Measurements from ENCODE around the gene PAQR5.

Gene PAQR5

DNA sequence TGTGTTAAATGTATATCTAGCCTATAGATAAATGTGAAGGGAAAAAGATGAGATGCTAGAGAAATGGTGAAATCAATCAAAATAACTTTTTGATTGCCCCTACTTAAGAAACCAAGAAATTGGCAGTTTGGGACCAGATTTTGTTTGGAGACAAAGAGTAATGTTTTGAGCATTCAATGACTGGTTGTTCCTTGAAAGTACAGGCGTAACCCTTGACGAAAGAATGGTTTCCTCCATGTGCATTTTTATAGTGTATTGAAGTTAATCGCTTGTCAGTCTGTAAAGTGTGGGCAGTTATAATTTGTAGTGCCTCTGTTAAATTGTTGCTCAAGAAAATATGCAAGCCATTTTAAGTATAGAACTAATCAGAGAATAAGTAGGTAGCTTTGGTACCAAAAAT, 116.7 kb downstream of the PAQR5 start:
- POLR2A ChIA-PET (ENCODE audit: low non-redundant PET): no interaction called here
- no peak for DNase-seq (ENCODE audit: low spot score)
- TF ChIP-seq, protein P1, sequence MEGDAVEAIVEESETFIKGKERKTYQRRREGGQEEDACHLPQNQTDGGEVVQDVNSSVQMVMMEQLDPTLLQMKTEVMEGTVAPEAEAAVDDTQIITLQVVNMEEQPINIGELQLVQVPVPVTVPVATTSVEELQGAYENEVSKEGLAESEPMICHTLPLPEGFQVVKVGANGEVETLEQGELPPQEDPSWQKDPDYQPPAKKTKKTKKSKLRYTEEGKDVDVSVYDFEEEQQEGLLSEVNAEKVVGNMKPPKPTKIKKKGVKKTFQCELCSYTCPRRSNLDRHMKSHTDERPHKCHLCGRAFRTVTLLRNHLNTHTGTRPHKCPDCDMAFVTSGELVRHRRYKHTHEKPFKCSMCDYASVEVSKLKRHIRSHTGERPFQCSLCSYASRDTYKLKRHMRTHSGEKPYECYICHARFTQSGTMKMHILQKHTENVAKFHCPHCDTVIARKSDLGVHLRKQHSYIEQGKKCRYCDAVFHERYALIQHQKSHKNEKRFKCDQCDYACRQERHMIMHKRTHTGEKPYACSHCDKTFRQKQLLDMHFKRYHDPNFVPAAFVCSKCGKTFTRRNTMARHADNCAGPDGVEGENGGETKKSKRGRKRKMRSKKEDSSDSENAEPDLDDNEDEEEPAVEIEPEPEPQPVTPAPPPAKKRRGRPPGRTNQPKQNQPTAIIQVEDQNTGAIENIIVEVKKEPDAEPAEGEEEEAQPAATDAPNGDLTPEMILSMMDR (conservative IDR thresholded peaks at IDR 0.05; ENCODE audit: low read depth): no peak
- no peak overlapping the region for H3K27ac ChIP-seq
- CTCF ChIA-PET: interaction anchor here (0.6 kb wide), 2 partner anchors 16 to 725 kb away, joined by 5 read pairs; no protein-coding TSS in a partner anchor

DNA sequence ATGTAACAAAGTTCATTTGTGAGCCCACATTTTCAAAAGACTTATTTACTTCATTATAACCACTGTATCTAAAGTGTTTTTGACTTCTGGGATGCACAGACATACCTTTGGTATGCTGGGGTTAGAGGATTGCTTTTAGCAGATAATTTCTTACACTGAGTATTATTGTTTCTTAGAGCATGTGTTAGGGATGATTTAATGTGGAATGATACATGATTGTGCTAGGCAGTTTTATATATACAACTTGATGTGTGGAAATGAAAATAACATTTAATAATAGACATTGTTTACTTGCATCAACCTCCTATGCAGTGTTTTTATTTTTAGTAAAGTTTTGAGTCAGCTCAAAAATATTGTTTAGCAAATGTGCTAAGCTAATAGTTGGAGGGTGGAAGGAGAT, 118.9 kb downstream of the PAQR5 start:
- DNase-seq (ENCODE audit: low spot score): no peak
- CTCF ChIA-PET: no interaction called here
- H3K27ac ChIP-seq: no peak overlapping the region
- POLR2A ChIA-PET (ENCODE audit: low non-redundant PET): no interaction called here
- TF ChIP-seq, protein P1 (conservative IDR thresholded peaks at IDR 0.05; ENCODE audit: low read depth): no peak

DNA sequence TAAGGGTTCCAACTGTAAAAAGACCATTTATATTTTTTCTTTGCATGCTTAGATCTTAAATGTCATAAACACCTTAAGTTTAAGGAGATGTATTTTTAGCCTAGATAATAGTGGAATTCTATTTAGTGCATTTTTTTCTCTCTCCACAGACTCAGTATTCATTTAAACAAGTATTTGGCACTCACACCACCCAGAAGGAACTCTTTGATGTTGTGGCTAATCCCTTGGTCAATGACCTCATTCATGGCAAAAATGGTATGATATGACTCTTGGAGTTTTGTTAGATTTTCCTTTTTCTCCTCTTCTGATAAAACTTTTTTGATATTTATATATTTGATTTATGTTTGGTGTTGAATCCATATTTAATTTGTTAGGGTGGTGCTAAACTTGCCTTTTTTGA, 122.8 kb downstream of the PAQR5 start:
- DNase-seq (ENCODE audit: low spot score): no peak
- ChIA-PET POLR2A (ENCODE audit: low non-redundant PET) (no interaction called here), CTCF (interaction anchor here (0.7 kb wide), 1 partner anchor 727 kb away, joined by 5 read pairs; no protein-coding TSS in a partner anchor)
- no peak overlapping the region for H3K27ac ChIP-seq
- TF ChIP-seq, protein P1 (conservative IDR thresholded peaks at IDR 0.05; ENCODE audit: low read depth): no peak

DNA sequence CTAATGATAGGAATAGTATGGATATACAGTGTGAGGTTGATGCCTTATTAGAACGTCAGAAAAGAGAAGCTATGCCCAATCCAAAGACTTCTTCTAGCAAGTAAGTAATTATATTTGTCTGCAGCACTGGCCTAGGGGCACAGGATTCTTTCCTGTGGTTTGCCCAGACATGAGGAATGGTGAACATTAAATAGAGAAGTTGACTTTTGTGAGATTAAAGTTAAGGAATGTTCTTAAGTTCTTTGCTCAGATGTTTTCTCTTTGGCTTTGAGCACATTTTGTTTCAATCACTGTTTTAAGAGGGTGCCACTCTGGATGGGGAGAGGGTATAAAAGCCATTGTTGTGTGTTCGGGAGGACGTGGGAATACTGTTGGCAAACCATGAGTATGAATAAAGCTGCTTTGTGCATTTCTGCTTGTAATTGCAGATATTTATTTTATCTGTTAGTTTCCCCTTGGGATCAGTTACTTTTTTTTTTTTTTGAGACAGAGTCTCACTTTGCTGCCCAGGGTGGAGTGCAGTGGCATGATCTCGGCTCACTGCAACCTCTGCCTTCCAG, 123.7 kb downstream of the PAQR5 start:
- TF ChIP-seq, protein P1 (conservative IDR thresholded peaks at IDR 0.05; ENCODE audit: low read depth): no peak
- H3K27ac ChIP-seq: no peak overlapping the region
- no peak for DNase-seq (ENCODE audit: low spot score)
- CTCF ChIA-PET: interaction anchor here (0.7 kb wide), 2 partner anchors 12 to 728 kb away, joined by 5 to 6 read pairs; no protein-coding TSS in a partner anchor
- POLR2A ChIA-PET (ENCODE audit: low non-redundant PET): no interaction called here

DNA sequence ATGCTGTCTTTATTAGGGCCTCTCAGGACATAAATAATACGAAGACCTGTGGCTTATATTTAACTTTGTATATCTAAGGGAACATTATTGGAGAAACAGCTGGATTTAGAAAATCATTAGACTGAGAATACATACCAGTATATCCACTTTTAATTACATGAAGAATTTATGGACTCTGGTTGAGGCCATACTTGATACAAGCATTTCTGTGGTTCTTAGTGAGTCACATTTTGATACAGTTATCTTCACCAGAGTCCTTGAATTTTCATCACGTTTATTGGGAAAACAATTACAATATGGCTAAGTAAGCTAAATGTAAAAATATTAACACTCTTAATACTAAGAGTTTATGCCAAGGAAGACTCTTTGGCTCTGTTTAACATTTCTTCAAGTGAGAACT, 125.3 kb downstream of the PAQR5 start:
- ChIA-PET CTCF (no interaction called here), POLR2A (ENCODE audit: low non-redundant PET) (no interaction called here)
- TF ChIP-seq, protein P1 (conservative IDR thresholded peaks at IDR 0.05; ENCODE audit: low read depth): no peak
- DNase-seq (ENCODE audit: low spot score): no peak
- H3K27ac ChIP-seq: no peak overlapping the region

DNA sequence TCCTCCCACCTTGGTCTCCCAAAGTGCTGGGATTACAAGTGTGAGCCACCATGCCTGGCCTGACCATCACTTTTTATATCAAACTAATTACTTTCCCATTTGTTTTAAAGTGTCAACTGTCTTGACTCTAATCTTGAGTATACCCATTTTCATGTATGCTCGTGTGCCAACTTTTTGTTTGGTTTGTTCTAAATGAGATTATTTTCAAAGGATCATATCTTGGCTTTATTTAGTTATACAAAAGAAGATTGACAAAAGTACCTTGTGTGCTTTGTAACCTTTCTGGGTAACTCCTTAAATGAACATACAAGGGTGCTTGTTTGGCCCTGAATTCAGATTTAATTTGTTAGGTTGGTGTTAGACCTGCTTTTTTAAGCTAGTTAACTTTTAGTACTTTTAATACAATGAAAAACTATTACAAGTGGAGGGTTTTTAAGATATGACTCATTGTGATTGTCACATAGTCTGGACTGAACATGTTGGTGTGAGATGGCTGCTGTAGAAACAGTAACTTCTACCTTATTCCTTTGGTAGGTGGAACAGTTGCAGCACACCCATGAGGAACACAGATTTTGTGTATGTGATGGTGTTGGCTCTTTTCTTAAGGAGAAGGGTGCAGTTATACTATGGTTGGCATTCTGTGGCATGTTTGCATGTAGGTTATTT, 126.2 kb downstream of the PAQR5 start:
- H3K27ac ChIP-seq: no peak overlapping the region
- TF ChIP-seq, protein P1 (conservative IDR thresholded peaks at IDR 0.05; ENCODE audit: low read depth): no peak
- ChIA-PET CTCF (interaction anchor here (0.7 kb wide), 1 partner anchor 1212 kb away, joined by 4 read pairs; no protein-coding TSS in a partner anchor), POLR2A (ENCODE audit: low non-redundant PET) (no interaction called here)
- DNase-seq (ENCODE audit: low spot score): no peak

Data from RWPE1 (cell line).